ENCODE measurements around the gene PCCA.
"Not testable (repeated sequence)": the region's sequence is repeated elsewhere in the genome, so short reads cannot be mapped to it uniquely, and the experiment has no call there.

PCCA gene

DNA sequence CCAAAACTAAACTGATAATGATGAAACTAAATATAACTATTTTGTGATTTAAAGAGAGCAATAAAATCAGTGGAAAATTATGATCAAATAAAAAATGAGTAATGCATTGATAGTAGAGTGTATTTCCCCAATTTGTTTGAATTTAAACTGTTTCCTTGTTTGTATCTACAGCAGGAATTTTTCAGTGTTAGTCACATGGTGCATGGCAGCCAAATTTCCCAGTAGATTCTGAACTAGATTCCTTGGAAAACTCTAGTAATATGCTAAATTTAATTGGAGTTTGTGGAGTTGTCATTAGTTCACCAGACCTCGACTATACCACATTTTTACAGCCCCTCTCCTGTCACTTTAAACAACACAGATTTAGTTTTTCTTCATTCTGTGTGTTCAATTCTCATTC lies 156.2 kb downstream of the PCCA start:
- peak; percentile 14 for DNase-seq (ENCODE audit: low spot score)

DNA sequence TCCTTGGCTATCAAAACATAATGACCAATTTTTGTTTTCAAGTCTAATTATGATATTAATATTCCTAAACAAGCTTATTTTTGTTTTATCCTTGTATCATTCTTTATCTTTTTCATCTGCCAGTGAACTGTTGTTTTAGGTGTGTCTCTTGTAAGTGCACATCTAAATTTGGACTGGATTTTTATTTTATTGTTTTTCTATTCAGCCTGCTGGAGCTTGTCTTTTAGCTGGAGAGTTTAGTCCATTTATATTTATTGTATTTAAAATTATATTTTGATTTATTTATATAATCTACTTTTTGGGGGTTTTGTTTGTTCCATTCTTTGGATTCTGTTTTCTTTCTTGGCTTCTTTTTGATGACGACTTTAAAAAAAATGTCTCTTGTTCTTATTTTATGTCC lies 159.0 kb downstream of the PCCA start:
- no peak for DNase-seq (ENCODE audit: low spot score)

DNA sequence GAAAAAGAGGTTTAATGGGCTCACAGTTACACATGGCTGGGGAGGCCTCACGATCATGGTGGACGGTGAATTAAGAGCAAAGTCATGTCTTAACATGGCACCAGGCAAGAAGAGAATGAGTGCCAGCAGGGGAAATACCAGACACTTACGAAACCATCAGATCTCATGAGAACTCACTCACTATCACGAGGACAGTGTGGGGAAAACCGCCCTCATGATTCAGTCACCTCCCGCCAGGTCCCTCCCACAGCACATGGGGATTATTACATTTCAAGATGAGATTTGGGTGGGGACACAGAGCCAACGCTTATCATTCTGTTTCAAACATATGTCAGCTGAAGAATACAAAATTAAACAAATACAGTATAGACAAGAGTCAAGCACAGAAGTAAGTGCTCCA lies 165.1 kb downstream of the PCCA start:
- DNase-seq (ENCODE audit: low spot score), result no peak

DNA sequence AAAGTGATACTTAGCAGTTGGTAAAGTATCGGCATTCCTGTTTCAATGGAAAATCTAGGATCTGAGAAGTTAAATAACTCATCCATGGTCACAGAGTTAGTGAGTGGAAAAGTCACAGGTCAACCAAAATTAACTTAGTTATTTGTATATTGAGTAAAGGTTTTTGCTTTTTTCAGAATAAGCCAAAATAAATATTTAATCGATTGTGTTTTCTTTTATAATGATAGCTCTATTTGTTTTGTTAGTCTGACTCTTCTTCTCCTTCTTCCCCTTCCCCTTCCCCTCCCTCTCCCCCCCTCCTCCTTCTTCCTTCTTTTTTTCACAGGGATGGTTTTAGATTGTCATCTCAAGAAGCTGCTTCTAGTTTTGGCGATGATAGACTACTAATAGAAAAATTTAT lies 173.5 kb downstream of the PCCA start:
- DNase-seq (ENCODE audit: low spot score), result no peak

DNA sequence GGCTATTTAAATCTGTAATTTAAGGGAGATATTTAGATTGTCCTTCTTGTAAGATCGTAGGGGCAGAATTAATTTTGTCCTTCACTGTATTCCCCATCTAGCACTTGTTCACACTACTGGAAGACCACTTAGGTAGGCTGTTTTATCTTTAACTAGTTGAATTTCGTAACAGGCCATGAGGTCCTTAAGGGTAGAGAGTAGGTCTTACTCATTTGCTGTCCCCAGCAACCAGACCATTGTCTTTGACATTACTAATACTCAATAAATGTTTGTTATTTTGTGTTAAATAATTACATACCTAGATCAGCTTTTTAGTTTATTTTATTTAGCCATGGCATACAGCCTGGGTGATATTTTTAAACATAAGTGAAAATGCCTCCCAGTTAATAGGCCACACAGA lies 177.1 kb downstream of the PCCA start:
- no peak for DNase-seq (ENCODE audit: low spot score)

DNA sequence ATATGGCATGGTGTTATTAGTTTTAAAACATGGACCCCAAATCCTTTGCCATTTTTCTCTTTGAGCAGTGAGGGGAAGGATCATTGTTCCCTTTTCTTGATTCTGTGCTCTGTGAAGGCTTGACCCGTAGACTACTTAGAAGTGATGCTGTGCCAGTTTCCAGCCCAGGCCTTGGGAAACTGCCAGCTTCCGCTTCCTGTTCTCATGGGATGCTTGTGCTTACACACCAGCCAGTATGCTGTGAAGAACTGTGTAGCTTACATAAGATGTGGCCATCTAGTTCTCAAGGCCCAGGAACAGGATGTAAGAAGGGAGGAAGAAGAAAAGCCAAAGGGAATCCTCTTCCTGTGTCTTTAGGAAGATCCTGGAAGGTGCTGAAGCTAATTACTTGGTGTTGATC lies 180.9 kb downstream of the PCCA start:
- peak; percentile 55 for DNase-seq (ENCODE audit: low spot score)

DNA sequence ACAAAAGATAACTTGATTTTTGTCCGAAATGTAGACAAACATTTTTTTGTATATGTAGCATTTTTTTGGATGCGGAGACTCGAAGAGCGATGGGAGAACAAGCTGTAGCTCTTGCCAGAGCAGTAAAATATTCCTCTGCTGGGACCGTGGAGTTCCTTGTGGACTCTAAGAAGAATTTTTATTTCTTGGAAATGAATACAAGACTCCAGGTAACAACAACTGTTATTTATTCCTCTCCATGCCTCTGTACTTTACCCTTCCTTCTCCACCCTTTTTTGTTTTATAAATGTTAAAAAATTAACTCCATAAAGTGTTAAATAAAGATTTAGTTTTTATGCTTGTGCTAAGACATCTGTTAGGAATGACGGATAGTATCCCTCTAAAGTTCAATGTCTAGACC lies 184.2 kb downstream of the PCCA start:
- DNase-seq (ENCODE audit: low spot score), result no peak

DNA sequence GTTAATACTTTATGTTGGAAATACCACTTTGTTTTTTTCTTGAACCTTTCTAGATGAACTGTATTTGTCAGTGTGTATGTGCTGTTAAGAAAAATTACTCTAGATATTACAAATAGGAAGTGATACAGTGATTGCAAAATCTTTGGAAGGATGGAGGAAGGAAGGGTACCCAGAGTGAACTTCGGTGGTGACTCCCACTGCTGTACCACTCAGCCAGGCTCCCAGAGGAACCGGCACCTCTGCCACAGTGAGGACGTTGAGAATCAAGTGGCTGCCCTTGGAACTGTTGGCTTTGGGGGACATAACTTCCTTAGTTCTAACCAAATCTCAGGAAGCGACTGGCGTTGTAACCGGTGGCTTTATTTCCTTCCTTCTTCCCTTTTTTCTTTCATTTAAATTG lies 184.7 kb downstream of the PCCA start:
- no peak for DNase-seq (ENCODE audit: low spot score)

DNA sequence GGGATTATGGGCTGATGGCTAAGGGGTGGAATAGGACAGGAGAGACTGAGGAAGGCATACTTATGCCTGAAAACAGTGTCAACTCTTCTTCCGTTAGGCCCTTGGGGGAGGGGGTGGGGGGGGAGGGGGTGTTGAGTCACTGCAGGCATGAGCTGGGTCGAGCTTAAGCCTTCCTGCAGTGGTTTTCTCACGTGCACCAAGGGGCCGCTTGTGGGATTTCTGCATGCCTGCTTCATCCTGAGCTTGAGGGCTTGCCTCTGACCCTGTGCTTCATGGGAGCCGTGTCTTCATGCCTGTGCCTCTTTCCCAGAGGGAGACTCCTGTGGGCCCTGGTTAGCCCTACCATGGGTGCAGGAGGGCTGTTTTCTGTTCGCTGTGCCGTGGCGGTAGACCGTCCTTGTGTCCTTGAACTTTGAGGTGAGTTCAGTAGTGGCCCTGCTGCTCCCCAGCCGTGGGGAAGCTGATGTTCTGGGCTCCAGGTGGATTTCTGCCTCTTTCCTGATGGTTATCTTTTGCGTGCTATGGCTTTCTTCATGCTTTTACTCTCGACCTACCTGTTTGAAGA lies 186.1 kb downstream of the PCCA start:
- no peak for DNase-seq (ENCODE audit: low spot score)

DNA sequence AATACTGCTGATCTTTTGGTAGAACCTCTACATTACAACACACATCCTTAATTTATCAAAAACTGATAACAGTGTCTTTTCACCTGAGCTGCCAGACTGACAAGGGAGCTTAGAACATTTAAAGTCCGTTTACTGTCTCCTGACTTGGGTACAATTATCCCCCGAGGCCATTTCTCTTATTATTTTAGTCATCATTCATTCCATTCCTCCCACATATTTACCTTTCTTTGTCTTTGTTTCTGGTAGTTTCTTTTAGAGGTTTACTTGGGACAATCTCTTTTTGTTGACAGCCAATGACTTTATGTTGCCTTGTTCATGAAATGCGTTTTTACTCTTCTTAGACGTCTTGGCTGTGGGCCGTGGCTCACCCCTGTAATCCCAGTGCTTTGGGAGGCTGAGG lies 186.9 kb downstream of the PCCA start:
- no peak for DNase-seq (ENCODE audit: low spot score)

DNA sequence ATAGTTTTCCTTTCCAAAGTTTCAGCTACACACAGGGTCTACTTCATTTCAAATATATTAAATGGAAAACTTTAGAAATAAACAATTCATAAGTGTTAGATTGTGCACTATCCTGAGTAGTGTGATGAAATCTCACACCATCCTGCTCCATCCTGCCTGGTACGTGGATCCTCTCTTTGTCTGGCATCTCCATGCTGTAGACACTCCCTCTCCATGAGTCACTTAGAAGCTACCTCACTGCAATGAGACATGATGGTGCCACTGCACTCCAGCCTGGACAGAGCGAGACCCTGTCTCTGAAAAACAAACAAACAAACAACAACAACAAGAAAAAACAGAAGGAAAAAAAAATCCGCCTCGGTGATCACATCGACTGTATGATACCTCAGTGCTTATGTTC lies 191.8 kb downstream of the PCCA start:
- peak; percentile 6 for DNase-seq (ENCODE audit: low spot score)

DNA sequence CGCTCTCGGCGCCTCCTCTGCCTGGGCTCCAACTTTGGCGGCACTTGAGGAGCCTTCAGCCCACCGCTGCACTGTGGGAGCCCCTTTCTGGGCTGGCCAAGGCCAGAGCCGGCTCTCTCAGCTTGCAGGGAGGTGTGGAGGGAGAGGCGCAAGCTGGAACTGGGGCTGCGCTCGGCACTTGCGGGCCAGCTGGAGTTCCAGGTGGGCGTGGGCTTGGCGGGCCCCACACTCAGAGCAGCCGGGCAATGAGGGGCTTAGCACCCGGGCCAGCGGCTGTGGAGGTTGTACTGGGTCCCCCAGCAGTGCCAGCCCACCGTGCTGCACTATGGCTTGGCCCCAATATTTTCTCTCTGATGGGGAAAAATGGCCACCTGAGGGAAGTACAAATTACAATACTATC lies 193.4 kb downstream of the PCCA start:
- not testable (repeated sequence) for DNase-seq (ENCODE audit: low spot score)

DNA sequence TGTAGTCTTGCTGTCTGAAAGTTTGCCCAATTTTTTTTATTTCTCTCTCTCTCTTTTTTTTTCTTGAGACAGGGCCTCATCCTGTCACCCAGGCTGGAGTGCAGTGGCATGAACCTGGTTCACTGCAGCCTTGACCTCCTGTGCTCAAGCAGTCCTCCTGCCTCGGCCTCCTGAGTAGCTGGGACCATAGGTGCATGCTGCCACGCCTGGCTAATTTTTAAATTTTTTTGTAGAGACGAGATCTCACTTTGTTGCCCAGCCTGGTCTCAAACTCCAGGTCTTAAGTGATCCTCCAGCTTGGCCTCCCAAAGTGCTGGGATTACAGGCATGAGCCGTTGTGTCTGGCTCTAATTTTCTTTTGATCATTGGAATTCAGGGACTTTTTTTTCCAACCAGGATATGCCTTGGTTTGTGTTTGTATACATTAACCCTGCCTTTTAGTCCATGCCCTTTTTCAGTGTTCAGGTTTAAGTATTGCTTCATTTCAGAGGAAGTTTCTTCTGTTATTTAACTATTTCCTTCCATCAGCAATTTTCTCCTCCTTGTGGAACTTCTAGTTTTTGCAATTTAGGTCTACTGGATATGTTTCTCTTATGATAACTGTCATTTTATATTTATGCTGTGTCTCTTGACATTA lies 201.4 kb downstream of the PCCA start:
- no peak for DNase-seq (ENCODE audit: low spot score)

DNA sequence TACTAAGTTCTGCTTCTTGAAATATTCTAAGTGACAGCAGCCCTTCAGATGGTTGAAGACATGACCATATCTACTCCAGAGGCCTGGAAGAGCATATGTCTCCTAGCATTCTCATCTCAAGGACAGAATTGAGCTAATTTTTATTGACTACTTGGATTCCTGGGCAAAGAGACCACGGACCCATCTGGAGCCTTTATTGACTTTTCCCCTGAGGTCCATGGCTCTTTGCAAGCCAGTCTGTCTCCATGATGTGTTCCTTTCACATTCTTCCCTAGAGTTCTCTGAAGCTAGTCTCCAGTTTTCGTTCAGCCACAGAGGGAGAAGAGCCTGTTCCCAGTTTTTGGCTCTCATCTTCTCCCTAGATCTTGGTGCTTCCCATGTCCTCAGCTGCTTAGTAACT lies 202.7 kb downstream of the PCCA start:
- DNase-seq (ENCODE audit: low spot score), result no peak

DNA sequence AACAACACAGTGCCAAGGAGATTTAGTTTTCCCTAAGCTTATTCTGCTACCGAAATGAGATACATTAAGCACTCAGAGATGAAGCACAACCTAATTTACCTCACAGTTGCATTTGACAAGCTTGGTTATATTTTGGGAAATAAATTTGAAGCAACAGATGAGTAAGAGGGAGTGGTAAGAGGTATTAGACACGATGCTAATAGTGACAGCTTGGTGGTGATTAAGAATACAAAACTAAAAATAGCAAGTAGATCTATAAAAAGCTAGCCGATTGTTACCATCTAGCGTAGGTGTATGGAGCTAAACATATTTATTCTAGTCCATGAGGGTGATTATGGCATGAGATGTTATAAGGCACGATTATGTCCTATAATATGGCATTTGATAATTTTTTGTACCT lies 208.5 kb downstream of the PCCA start:
- DNase-seq (ENCODE audit: low spot score), result no peak

DNA sequence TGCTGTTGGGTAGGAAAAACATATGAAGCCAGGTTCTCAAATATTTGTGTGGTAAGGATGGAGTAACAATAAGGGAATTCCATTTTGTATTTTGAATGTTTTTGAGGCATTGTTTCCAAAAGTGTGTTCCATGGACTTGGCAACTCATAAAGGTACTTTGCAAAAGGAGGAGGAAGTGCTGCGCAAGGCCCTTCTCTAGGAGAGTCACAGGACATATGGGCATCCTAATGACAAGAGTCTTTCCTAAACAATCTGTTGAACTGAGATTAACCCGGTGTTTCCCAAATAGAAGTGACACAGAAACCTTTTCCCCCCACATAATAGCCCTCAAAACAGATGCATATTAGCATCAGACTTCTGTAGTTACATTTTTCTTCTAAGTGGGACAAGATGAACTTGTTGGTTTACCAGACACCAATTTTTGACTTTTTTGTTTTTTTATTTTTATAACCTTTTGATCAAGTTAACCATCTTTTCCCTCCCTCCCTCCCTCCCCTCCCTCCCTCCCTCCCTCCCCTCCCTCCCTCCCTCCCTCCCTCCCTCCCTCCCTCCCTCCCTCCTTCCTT lies 209.3 kb downstream of the PCCA start:
- no peak for DNase-seq (ENCODE audit: low spot score)

DNA sequence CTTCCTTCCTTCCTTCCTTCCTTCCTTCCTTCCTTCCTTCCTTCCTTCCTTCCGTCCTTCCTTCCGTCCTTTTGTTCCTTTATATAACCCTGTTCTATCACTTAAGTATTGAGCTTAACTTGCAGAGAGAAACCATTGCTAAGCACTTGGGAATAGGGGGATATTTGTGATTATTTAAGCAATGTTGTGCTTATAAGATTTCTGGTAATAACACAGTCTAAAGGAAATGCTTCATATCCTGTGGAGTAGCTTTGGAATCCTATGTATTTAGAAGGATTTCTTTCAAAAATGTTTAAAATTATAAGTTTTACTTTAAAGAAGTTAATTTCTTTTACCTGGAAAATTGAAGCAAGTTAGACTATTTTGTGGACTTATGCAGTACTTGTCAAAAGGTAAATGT lies 209.8 kb downstream of the PCCA start:
- DNase-seq (ENCODE audit: low spot score), result no peak

DNA sequence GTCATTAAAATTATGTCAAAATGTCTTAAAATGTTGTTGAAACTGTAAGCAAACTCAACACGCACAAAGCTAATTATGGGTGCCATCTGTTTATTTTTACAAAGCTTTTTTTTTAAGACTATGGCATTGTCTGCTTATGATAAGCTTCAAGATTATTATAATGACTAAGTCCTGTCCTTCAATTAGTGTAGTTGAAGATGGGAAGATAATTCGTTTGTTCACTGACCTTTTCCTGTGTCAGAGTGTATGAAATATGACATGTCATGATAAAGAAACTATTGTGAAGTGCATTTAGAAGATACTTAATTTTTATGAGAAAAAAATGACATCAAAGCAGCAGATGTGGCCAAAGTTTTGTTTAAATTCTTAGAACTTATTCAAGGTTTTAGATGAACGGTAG lies 211.3 kb downstream of the PCCA start:
- DNase-seq (ENCODE audit: low spot score), result no peak

DNA sequence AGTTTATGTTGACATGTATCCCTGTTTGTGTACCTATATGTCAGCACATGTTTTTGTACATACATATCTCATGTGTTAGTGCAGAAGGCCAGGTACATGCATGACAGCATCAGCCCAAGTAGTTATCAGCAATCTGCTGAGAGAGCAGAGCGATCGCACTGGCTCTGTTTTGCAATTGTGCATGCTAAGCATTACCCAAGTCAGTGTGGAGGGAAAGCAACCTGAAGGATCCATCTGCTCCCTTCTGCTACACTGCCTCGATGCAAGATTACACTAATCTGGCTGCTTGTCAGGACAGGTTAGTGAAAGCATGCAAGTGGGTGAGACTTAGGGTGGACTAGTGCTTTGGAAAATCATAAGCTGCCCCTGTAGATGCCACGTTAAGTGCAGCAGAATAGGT lies 211.8 kb downstream of the PCCA start:
- DNase-seq (ENCODE audit: low spot score), result no peak

DNA sequence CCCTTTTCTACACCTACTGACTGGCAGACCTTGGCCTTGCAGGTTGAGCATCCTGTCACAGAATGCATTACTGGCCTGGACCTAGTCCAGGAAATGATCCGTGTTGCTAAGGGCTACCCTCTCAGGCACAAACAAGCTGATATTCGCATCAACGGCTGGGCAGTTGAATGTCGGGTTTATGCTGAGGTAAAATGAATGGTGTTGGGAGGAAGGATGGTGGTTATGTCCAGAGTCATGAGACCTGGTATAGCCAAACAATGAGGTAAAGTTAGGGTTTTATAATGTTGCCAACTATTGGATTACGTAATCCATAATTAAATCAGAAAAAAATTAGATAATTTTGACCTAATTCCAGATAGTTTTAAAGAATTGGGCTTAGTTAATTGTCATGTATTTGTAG lies 212.5 kb downstream of the PCCA start:
- no peak for DNase-seq (ENCODE audit: low spot score)

DNA sequence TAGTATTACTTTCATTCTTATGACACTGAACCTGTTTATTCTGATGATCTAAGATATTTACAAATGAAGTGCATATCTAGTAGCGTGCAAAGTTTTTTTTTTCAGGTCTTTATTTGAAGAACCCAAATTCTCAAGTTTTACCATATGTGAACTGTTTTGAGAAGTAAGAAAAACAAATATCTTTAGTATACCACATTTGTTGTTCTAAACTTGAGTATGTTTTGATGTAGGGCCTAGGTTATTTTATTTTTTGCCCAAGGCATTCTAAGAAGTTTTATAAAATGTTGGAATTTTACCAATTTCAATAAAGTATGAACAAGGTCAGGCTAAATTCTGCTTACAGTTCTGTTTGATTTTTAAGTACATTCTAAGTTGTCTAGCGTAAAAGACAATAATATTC lies 213.5 kb downstream of the PCCA start:
- no peak for DNase-seq (ENCODE audit: low spot score)

DNA sequence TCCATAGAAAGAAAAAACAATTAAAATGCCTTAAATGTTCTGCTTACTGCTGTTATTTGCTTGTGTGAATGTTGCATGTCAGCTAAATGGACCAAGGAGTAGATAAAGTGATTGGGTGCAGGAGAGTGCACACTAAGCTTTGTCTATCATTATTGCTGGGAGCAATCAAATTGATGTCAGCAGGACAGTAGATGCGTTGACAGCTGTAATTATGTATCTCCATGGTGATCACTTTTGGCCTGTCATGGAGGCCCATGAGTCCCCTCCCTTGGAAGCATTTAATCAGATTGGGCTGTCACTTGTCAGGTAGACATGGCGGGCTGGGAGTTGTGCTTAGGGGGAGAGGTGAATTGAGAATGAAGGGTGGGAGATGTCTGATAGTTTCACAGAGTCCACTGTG lies 215.3 kb downstream of the PCCA start:
- DNase-seq (ENCODE audit: low spot score), result no peak

DNA sequence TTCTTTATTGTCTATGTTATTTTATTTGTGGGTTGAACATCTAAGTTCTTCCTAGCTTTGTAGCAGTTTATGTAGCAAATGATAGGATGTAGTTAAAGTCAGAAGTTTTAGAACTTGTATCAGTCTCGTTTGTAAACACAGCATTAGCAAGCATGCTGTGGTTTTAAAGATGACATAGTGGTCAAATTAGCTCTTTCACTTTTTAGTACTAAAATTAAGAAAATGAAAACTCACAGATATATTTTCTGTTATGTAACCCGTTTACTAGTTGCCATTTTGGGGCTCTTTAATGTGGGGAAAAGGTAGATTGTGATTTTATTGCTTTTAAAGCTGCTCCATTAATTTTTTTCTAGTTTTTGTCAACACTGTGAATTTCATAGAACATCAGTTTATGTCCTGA lies 216.5 kb downstream of the PCCA start:
- DNase-seq (ENCODE audit: low spot score), result no peak

DNA sequence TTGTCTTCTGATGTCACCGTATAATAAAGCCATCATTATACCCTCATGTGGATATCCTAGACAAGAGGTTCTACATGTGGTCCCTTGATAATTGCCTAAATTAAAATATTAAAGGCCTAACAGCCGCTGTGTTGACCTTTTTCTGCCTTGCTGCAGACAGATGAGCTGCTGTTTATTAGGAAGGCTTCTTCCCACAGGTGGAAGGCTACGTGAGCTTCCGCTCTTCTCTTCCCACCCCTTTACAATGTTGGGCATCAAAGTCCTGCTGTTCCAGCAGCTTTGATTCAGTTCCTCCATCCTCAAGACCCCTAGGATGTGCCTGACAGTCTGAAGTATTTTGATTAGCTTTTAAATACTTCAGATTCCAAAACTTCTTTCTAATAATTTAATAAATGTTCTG lies 217.1 kb downstream of the PCCA start:
- no peak for DNase-seq (ENCODE audit: low spot score)

All from AG08395 (cell line).